GM13976 (cell line): ENCODE measurements around the gene PCCB.

Experiments
- DNase-seq: peaks from one replicate; pipeline ENCODE4 v3.0.0; 2012; ENCODE audit warnings: low spot score
- in situ Hi-C: fragments of 300-500 bp; cut with MboI; formaldehyde crosslinking; loops from one replicate; pipeline ENCODE4 v1.12.0; 2022; ENCODE audit warnings: low sequenced_read_pairs, mixed read lengths, inconsistent platforms; ENCODE audit not compliant: unreplicated experiment
- TF ChIP-seq, protein P1 (sequence below): IDR thresholded peaks from 2 replicates; pipeline ENCODE4 v1.5.1; 2012; ENCODE audit warnings: borderline replicate concordance, mild to moderate bottlenecking; ENCODE audit not compliant: insufficient read depth; ENCODE audit errors: extremely low read depth, missing control alignments, control extremely low read depth

Gene PCCB

GRCh38 chr3:136236109-136236508 lies 14.0 kb upstream of the PCCB start:
- no peak for DNase-seq
- TF ChIP-seq, protein P1, sequence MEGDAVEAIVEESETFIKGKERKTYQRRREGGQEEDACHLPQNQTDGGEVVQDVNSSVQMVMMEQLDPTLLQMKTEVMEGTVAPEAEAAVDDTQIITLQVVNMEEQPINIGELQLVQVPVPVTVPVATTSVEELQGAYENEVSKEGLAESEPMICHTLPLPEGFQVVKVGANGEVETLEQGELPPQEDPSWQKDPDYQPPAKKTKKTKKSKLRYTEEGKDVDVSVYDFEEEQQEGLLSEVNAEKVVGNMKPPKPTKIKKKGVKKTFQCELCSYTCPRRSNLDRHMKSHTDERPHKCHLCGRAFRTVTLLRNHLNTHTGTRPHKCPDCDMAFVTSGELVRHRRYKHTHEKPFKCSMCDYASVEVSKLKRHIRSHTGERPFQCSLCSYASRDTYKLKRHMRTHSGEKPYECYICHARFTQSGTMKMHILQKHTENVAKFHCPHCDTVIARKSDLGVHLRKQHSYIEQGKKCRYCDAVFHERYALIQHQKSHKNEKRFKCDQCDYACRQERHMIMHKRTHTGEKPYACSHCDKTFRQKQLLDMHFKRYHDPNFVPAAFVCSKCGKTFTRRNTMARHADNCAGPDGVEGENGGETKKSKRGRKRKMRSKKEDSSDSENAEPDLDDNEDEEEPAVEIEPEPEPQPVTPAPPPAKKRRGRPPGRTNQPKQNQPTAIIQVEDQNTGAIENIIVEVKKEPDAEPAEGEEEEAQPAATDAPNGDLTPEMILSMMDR, result no peak
- in situ Hi-C loops, result no loop called here

DNA sequence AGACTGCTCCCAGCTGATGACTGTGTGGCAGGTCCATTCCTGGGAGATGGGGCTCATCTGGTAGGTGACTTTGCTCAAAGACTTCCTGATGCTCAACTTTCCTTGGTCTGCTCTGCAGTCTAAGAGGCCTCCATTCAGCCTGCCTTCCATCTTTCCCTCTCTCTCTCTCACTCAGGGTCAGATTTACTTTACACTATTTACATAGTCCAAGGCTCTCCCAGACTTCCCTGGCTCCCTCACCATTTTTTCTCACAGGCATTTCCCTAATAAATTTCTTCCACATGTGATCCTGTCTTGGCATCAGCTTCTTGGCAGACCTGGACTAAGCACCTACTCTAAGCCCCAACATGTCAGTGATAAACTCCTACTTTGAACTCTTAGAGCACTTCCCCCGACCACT lies 13.0 kb upstream of the PCCB start:
- TF ChIP-seq, protein P1, result no peak
- no peak for DNase-seq
- in situ Hi-C loops, result no loop called here

- DNase-seq, result no peak
- TF ChIP-seq, protein P1, result no peak
- in situ Hi-C loops, result no loop called here
Measured at GRCh38 chr3:136237961-136238649, 12.0 kb upstream of the PCCB start.

DNA sequence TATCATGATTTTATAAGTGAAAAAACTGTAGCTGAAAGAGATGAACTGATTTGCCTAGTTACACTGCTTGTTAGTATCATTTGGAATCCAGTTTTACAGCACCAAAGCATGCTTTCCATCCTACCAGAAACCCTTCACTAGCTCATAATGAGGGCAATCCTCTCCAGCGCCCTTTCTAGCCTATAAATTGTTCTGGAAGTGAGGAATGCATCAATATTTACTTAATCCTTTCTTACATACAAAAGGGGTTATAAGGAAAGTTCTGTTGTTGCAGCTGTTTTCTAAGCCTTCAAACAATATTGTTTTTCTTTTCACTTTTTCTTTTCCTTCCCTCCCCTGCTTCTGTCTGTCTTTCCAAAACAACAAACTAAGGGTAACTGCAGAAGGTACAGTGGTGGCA lies 11.0 kb upstream of the PCCB start:
- no peak for DNase-seq
- TF ChIP-seq, protein P1, result no peak
- in situ Hi-C loops, result no loop called here

- DNase-seq, result no peak
- TF ChIP-seq, protein P1, result no peak
- in situ Hi-C loops, result no loop called here
Measured at GRCh38 chr3:136245691-136246090, 4.4 kb upstream of the PCCB start.

DNA sequence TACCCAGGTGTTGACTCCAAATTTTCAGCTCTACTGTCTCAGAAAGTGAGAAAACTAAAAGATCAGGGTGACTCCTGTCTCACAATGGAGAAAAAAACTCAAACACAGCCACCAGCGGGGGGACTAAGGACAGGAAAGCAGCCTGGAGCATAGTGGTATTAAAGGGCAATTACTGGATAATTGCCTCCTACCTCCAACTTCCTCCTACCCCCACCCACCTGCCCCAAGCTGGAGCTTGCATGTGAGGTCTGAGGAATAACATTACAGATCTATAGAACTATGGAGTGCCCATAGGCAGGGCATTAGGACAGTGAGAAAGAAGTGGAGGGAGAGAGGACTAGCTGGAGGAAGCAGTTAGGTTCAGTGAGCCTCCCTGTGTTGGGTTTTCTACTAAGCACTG lies 2.7 kb upstream of the PCCB start:
- no peak for DNase-seq
- in situ Hi-C loops, result no loop called here
- TF ChIP-seq, protein P1, result no peak
